ENCODE results near the gene KRT13. TPM values are rescaled to one million over a fixed set of nuclear protein-coding genes. Genes with fewer than 3 reads are reported as not detected.

KRT13 gene
- total RNA-seq, 1 experiment from 2014 or later, result 606 TPM

GRCh38 chr17:41521574-41522261 lies 16.3 kb upstream of the KRT13 start:
- intact Hi-C loops (cut with micrococcal nuclease; ENCODE audit: unreplicated experiment), result loop anchor here (1.0 to 10.0 kb wide), 3 partner anchors 27 to 612 kb away; no protein-coding TSS in a partner anchor
- H3K9me2 ChIP-seq (ENCODE audit: insufficient read depth), result no peaks in the 10 kb centered on the region
- no peak for TF ChIP-seq CTCF (conservative IDR thresholded peaks at IDR 0.05)
- no peak for TF ChIP-seq EZH2 (IDR thresholded peaks at IDR 0.05; ENCODE audit: low read depth)
- H3F3A ChIP-seq (ENCODE audit: insufficient read depth, low read depth), result peaks cover 84% of the 10 kb centered on the region
- ChIA-PET CTCF (interaction anchor here (0.6 to 4.7 kb wide), 6 partner anchors 14 to 207 kb away, joined by 3 to 51 read pairs (median 6); partner anchors contain the start of gene KRT13), POLR2A (ENCODE audit: unreplicated experiment) (interaction anchor here (0.5 to 5.8 kb wide), 21 partner anchors 9 to 1020 kb away, joined by 3 to 75 read pairs (median 5); partner anchors contain the start of genes KRT13 and TNS4)
- peaks cover 29% of the 10 kb centered on the region for H3K36me3 ChIP-seq (ENCODE audit: low read depth)
- H3K4me2 ChIP-seq, result peak overlapping the region; percentile 98
- no peaks in the 10 kb centered on the region for H3K27me3 ChIP-seq (ENCODE audit: insufficient read depth, low read depth)
- no peak overlapping the region for H2AFZ ChIP-seq
- no peaks in the 10 kb centered on the region for H3K9me3 ChIP-seq (ENCODE audit: insufficient read depth, low read depth)
- peak overlapping the region; percentile 95 for H3K27ac ChIP-seq
- H4K20me1 ChIP-seq (ENCODE audit: insufficient read depth), result peaks cover 13% of the 10 kb centered on the region
- BruUV-seq (replicated peaks), result no TSS peak
- peak overlapping the region; percentile 93; the same call in 1 of the 2 replicates for H3K4me3 ChIP-seq
- DNase-seq, result peak; percentile 97 to 98
- peaks cover 56% of the 10 kb centered on the region for H3K79me2 ChIP-seq (ENCODE audit: low read depth)
- H3K4me1 ChIP-seq (replicated peaks; ENCODE audit: insufficient read depth), result peaks cover 81% of the 10 kb centered on the region

GRCh38 chr17:41520821-41521521 lies 15.6 kb upstream of the KRT13 start:
- H3K27ac ChIP-seq, result peak overlapping the region; percentile 95
- H3K4me2 ChIP-seq, result peak overlapping the region; percentile 69
- H3F3A ChIP-seq (ENCODE audit: insufficient read depth, low read depth), result peaks cover 76% of the 10 kb centered on the region
- H3K4me1 ChIP-seq (replicated peaks; ENCODE audit: insufficient read depth), result peaks cover 82% of the 10 kb centered on the region
- TF ChIP-seq CTCF (conservative IDR thresholded peaks at IDR 0.05), result no peak
- no peak for TF ChIP-seq EZH2 (IDR thresholded peaks at IDR 0.05; ENCODE audit: low read depth)
- H3K9me3 ChIP-seq (ENCODE audit: insufficient read depth, low read depth), result no peaks in the 10 kb centered on the region
- peaks cover 48% of the 10 kb centered on the region for H3K79me2 ChIP-seq (ENCODE audit: low read depth)
- no peaks in the 10 kb centered on the region for H3K9me2 ChIP-seq (ENCODE audit: insufficient read depth)
- peaks cover 27% of the 10 kb centered on the region for H3K36me3 ChIP-seq (ENCODE audit: low read depth)
- intact Hi-C loops (cut with micrococcal nuclease; ENCODE audit: unreplicated experiment), result loop anchor here (10.0 kb wide), 1 partner anchor 196 kb away; no protein-coding TSS in a partner anchor
- no TSS peak for BruUV-seq (replicated peaks)
- peaks cover 6% of the 10 kb centered on the region; the same call in 1 of the 2 replicates for H4K20me1 ChIP-seq (ENCODE audit: insufficient read depth)
- H3K4me3 ChIP-seq, result peak overlapping the region; percentile 13; the same call in 1 of the 2 replicates
- DNase-seq, result peak; percentile 56 to 80
- H2AFZ ChIP-seq, result no peak overlapping the region
- ChIA-PET CTCF (interaction anchor here (0.7 to 4.7 kb wide), 2 partner anchors 28 to 140 kb away, joined by 5 to 51 read pairs; no protein-coding TSS in a partner anchor), POLR2A (ENCODE audit: unreplicated experiment) (interaction anchor here (0.5 to 5.8 kb wide), 9 partner anchors 9 to 612 kb away, joined by 3 to 75 read pairs (median 8); partner anchors contain the start of gene KRT13)
- no peaks in the 10 kb centered on the region for H3K27me3 ChIP-seq (ENCODE audit: insufficient read depth, low read depth)
